HG03060 (cell line): ENCODE results near the gene NPC1L1.
"Not testable (repeated sequence)": the region's sequence is repeated elsewhere in the genome, so short reads cannot be mapped to it uniquely, and the experiment has no call there.

ENCODE experiments used
- ATAC-seq: cut with Tn5 transposase; IDR thresholded peaks from one replicate; pipeline ENCODE4 v1.9.1; 2021; ENCODE audit warnings: low read depth, moderate number of reproducible peaks; ENCODE audit not compliant: unreplicated experiment

The NPC1L1 gene

GRCh38 chr7:44566680-44567079, 25.6 kb upstream of the NPC1L1 start:
- ATAC-seq: no peak

GRCh38 chr7:44565795-44566559, 24.8 kb upstream of the NPC1L1 start:
- no peak for ATAC-seq

- ATAC-seq: no peak
Measured at GRCh38 chr7:44565097-44565794, 24.1 kb upstream of the NPC1L1 start.

GRCh38 chr7:44564606-44565005, 23.5 kb upstream of the NPC1L1 start:
- ATAC-seq: no peak

GRCh38 chr7:44563171-44563679, 22.1 kb upstream of the NPC1L1 start:
- no peak for ATAC-seq

- not testable (repeated sequence) for ATAC-seq
Measured at GRCh38 chr7:44562622-44562962, 21.5 kb upstream of the NPC1L1 start.

GRCh38 chr7:44561962-44562621, 21.0 kb upstream of the NPC1L1 start:
- no peak for ATAC-seq

GRCh38 chr7:44561481-44561880, 20.4 kb upstream of the NPC1L1 start:
- no peak for ATAC-seq

- ATAC-seq: no peak
Measured at GRCh38 chr7:44559485-44559884, 18.4 kb upstream of the NPC1L1 start.

GRCh38 chr7:44557485-44557884, 16.4 kb upstream of the NPC1L1 start:
- ATAC-seq: no peak

GRCh38 chr7:44555350-44555749, 14.2 kb upstream of the NPC1L1 start:
- ATAC-seq: no peak

GRCh38 chr7:44552473-44553005, 11.4 kb upstream of the NPC1L1 start:
- ATAC-seq: not testable (repeated sequence)

GRCh38 chr7:44549457-44549856, 8.3 kb upstream of the NPC1L1 start:
- ATAC-seq: no peak

GRCh38 chr7:44548893-44549292, 7.8 kb upstream of the NPC1L1 start:
- no peak for ATAC-seq

- no peak for ATAC-seq
Measured at GRCh38 chr7:44547536-44548231, 6.6 kb upstream of the NPC1L1 start.

GRCh38 chr7:44541876-44542610, 913 bp upstream of the NPC1L1 start:
- ATAC-seq: no peak

GRCh38 chr7:44540592-44541027, 520 bp downstream of the NPC1L1 start:
- no peak for ATAC-seq

GRCh38 chr7:44539669-44540506, 1.2 kb downstream of the NPC1L1 start:
- no peak for ATAC-seq
